Mucosa of rectum (tissue), 2 donors: ENCODE results near the gene DHX9.

Experiments
- H3K27ac ChIP-seq, 2 donors: one replicate each; pipeline ENCODE4 v1.7.0; 2013; ENCODE audit warnings: inconsistent platforms in 2 of 2, low read depth in 2 of 2, low read length in 2 of 2
- H3K27me3 ChIP-seq, 2 donors: one replicate each; pipeline ENCODE4 v1.7.0; 2013; ENCODE audit warnings: low read length in 2 of 2; ENCODE audit not compliant: control insufficient read depth in 2 of 2, insufficient read depth in 2 of 2
- H3K36me3 ChIP-seq, 2 donors: one replicate each; pipeline ENCODE4 v1.7.0; 2013; ENCODE audit warnings: low read length in 2 of 2; ENCODE audit not compliant: control insufficient read depth in 2 of 2, insufficient read depth in 2 of 2
- H3K4me1 ChIP-seq, 2 donors: one replicate each; pipeline ENCODE4 v1.7.0; 2013; ENCODE audit warnings: low read length in 2 of 2, mild to moderate bottlenecking in 1 of 2; ENCODE audit not compliant: control insufficient read depth in 2 of 2, insufficient read depth in 2 of 2
- H3K4me3 ChIP-seq, 2 donors: one replicate each; pipeline ENCODE4 v1.7.0; 2013; ENCODE audit warnings: low read length in 2 of 2
- H3K9ac ChIP-seq, 2 donors: one replicate each; pipeline ENCODE4 v1.7.0; 2013; ENCODE audit warnings: low read length in 2 of 2, low read depth in 1 of 2, mild to moderate bottlenecking in 1 of 2
- H3K9me3 ChIP-seq, 2 donors: one replicate each; pipeline ENCODE4 v1.7.0; 2013; ENCODE audit warnings: low read length in 2 of 2; ENCODE audit not compliant: control insufficient read depth in 2 of 2
- donor health status: healthy.
- donor health status: Normal muscosa, but diverticular disease.

DHX9 gene

GRCh38 chr1:182841368-182841988, 2.3 kb downstream of the DHX9 start:
- peaks cover 16 to 20% of the 10 kb centered on the region in 2 donors for H3K36me3 ChIP-seq
- no peak overlapping the region for H3K9ac ChIP-seq
- H3K9me3 ChIP-seq, result no peaks in the 10 kb centered on the region
- peaks cover 11 to 19% of the 10 kb centered on the region in 2 donors for H3K4me1 ChIP-seq
- H3K4me3 ChIP-seq, result no peak overlapping the region
- H3K27ac ChIP-seq, result no peak overlapping the region
- no peaks in the 10 kb centered on the region for H3K27me3 ChIP-seq

GRCh38 chr1:182842265-182842664, 3.1 kb downstream of the DHX9 start:
- Histone ChIP-seq H3K27me3 (no peaks in the 10 kb centered on the region), H3K9me3 (no peaks in the 10 kb centered on the region), H3K4me1 (peaks cover 11 to 19% of the 10 kb centered on the region in 2 donors), H3K27ac (no peak overlapping the region), H3K36me3 (peaks cover 21 to 23% of the 10 kb centered on the region in 2 donors), H3K4me3 (no peak overlapping the region), H3K9ac (no peak overlapping the region)

- no peak overlapping the region for H3K9ac ChIP-seq
- H3K9me3 ChIP-seq, result no peaks in the 10 kb centered on the region
- no peak overlapping the region for H3K27ac ChIP-seq
- peaks cover 45 to 47% of the 10 kb centered on the region in 2 donors for H3K36me3 ChIP-seq
- H3K4me1 ChIP-seq, result peaks cover 11 to 15% of the 10 kb centered on the region in 2 donors
- no peak overlapping the region for H3K4me3 ChIP-seq
- H3K27me3 ChIP-seq, result no peaks in the 10 kb centered on the region
Measured at GRCh38 chr1:182845379-182845778, 6.2 kb downstream of the DHX9 start.

- Histone ChIP-seq H3K9ac (no peak overlapping the region), H3K36me3 (peaks cover 49 to 51% of the 10 kb centered on the region in 2 donors), H3K4me1 (peaks cover 7 to 10% of the 10 kb centered on the region in 2 donors), H3K27me3 (no peaks in the 10 kb centered on the region), H3K9me3 (no peaks in the 10 kb centered on the region), H3K4me3 (no peak overlapping the region), H3K27ac (no peak overlapping the region)
Measured at GRCh38 chr1:182845894-182846293, 6.7 kb downstream of the DHX9 start.

- H3K36me3 ChIP-seq, result peaks cover 55 to 62% of the 10 kb centered on the region in 2 donors
- H3K4me1 ChIP-seq, result peaks cover 0 to 4% of the 10 kb centered on the region in 2 donors
Measured at GRCh38 chr1:182847105-182847504, 8.0 kb downstream of the DHX9 start.

GRCh38 chr1:182848736-182849135, 9.6 kb downstream of the DHX9 start:
- H3K27me3 ChIP-seq, result no peaks in the 10 kb centered on the region
- H3K9ac ChIP-seq, result no peak overlapping the region
- H3K9me3 ChIP-seq, result no peaks in the 10 kb centered on the region
- H3K36me3 ChIP-seq, result peaks cover 70 to 76% of the 10 kb centered on the region in 2 donors
- H3K4me1 ChIP-seq, result no peaks in the 10 kb centered on the region
- no peak overlapping the region for H3K27ac ChIP-seq
- no peak overlapping the region for H3K4me3 ChIP-seq

More at GRCh38 chr1:182847105-182847504, 8.0 kb downstream of the DHX9 start:
- H3K27ac ChIP-seq, result no peak overlapping the region
- no peak overlapping the region for H3K4me3 ChIP-seq
- no peaks in the 10 kb centered on the region for H3K9me3 ChIP-seq
- H3K9ac ChIP-seq, result no peak overlapping the region
- H3K27me3 ChIP-seq, result no peaks in the 10 kb centered on the region

GRCh38 chr1:182850319-182850718, 11.2 kb downstream of the DHX9 start:
- peaks cover 73 to 88% of the 10 kb centered on the region in 2 donors for H3K36me3 ChIP-seq

GRCh38 chr1:182851825-182852224, 12.7 kb downstream of the DHX9 start:
- Histone ChIP-seq H3K4me3 (no peak overlapping the region), H3K9me3 (no peaks in the 10 kb centered on the region), H3K27me3 (no peaks in the 10 kb centered on the region), H3K36me3 (peaks cover 78 to 91% of the 10 kb centered on the region in 2 donors), H3K9ac (no peak overlapping the region), H3K27ac (no peak overlapping the region), H3K4me1 (no peaks in the 10 kb centered on the region)

More at GRCh38 chr1:182850319-182850718, 11.2 kb downstream of the DHX9 start:
- Histone ChIP-seq H3K9me3 (no peaks in the 10 kb centered on the region), H3K4me3 (no peak overlapping the region), H3K4me1 (no peaks in the 10 kb centered on the region), H3K27ac (no peak overlapping the region), H3K27me3 (no peaks in the 10 kb centered on the region), H3K9ac (no peak overlapping the region)

GRCh38 chr1:182855911-182856310, 16.8 kb downstream of the DHX9 start:
- H3K27ac ChIP-seq, result no peak overlapping the region
- H3K4me1 ChIP-seq, result no peaks in the 10 kb centered on the region
- H3K9me3 ChIP-seq, result no peaks in the 10 kb centered on the region
- no peak overlapping the region for H3K9ac ChIP-seq
- no peak overlapping the region for H3K4me3 ChIP-seq
- peaks cover 88 to 97% of the 10 kb centered on the region in 2 donors for H3K36me3 ChIP-seq
- H3K27me3 ChIP-seq, result no peaks in the 10 kb centered on the region

- Histone ChIP-seq H3K27ac (no peak overlapping the region), H3K9ac (no peak overlapping the region), H3K36me3 (peaks cover 91 to 97% of the 10 kb centered on the region in 2 donors), H3K9me3 (no peaks in the 10 kb centered on the region), H3K4me3 (no peak overlapping the region), H3K4me1 (no peaks in the 10 kb centered on the region), H3K27me3 (no peaks in the 10 kb centered on the region)
Measured at GRCh38 chr1:182857212-182857611, 18.1 kb downstream of the DHX9 start.
